Smooth muscle cell of the umbilical artery (primary cell): Measurements from ENCODE around the gene MYH16. TPM values are rescaled to one million over a fixed set of nuclear protein-coding genes. Genes with fewer than 3 reads are reported as not detected.

Experiments used
- total RNA-seq: library from RNA; depleted of rRNA; stranded (reverse); fragments of >200 nt; gene quantifications from 2 replicates; pipeline ENCODE4 v1.2.3, GENCODE V29; 2014

The MYH16 gene
- total RNA-seq = under 0.01 and 0.32 TPM in 2 replicates

DNA sequence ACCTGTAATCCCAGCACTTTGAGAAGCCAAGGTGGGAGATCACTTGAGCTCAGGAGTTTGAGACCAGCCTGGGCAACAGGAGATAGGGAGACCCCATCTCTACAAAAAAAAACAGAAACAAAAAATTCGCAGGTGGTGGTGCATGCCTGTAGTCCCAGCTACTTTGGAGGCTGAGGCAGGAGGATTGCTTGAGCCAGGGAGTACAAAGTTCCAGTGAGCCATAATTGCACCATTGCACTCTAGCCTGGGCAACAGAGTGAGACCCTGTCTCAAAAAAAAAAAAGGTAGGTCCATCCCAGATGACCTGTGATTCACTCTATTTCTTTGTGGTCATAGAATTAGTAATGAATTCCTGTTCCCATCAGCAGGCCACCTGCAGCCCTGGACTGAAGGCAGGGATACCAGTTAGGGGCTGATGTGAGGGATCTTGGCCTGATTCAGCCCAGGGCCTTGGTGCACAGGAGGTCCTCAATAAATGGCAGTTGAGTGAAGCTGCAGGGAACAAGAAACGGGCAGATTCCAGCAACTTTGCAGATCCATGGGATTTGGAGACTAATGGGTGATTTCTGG lies at the start of gene MYH16:
MYH16 (plus strand) TSS at position 364 of the 570 bp plus-strand sequence.

DNA sequence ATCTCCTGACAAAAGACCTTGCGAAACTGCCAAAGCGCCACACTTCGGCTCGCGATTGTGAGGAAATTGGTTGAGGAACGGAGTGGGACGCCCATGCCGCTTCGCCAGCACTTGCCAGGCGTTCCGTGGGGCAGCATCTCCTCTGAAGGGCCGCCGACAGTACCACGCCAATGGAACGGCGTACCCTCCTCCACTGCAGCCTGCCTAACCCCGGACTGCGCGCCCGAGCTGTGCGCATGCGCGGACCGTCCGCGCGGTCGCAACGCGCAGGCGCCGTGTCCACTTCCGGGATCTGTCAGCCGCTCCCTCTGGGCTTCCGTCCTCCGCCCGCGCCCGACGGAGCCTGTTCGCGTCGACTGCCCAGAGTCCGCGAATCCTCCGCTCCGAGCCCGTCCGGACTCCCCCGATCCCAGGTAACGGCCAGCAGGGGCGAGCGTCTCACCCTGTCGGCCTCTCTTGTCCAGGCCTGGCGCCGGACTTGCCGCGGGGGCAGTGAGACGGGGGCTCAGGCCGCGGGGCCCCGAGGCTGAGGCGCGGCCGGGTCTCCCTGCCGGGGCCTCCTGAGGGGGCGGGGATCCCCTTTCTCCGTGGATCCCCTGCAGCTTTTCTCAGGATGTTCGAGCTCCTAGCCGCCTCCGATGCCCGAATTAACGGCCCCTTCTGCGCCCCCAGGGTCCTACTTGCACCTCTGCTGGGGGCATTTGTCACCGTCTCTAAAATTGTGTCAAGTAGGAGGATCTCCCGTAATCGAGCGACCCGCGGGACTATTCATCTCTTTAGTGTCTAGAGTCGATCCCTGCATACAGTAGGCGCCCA lies 53.2 kb downstream of the MYH16 start, which contains the start of gene ARPC1A:
ARPC1A (plus strand) TSS at position 307 of the 816 bp plus-strand sequence. CDS start 7,456 bp downstream, outside the sequence.

Other genes with a start within 250 kb of the MYH16 start
- gene SMURF1, start 128.7 kb upstream of the MYH16 start, total RNA-seq = 25.5 and 44.5 TPM in 2 replicates
- not detected in 2 replicates for gene KPNA7, start 64.7 kb upstream of the MYH16 start, total RNA-seq
- gene ARPC1A, start 53.1 kb downstream of the MYH16 start, total RNA-seq = 230 and 311 TPM in 2 replicates
- gene ARPC1B, start 101.9 kb downstream of the MYH16 start, total RNA-seq = 395 and 544 TPM in 2 replicates
- gene PDAP1, start 135.8 kb downstream of the MYH16 start, total RNA-seq = 54.9 and 85.2 TPM in 2 replicates
- 76.3 and 77.2 TPM in 2 replicates for gene BUD31, start 136.1 kb downstream of the MYH16 start, total RNA-seq
- gene PTCD1, start 166.0 kb downstream of the MYH16 start, total RNA-seq = 5.3 and 6.6 TPM in 2 replicates
- gene CPSF4, start 166.1 kb downstream of the MYH16 start, total RNA-seq = 35.4 and 40.1 TPM in 2 replicates
- 375 and 564 TPM in 2 replicates for gene ATP5MF, start 193.3 kb downstream of the MYH16 start, total RNA-seq
- gene ZNF789, start 200.1 kb downstream of the MYH16 start, total RNA-seq = 4.2 and 8.3 TPM in 2 replicates
- 18.1 and 25.8 TPM in 2 replicates for gene ZNF394, start 227.4 kb downstream of the MYH16 start, total RNA-seq
- gene ZKSCAN5, start 231.8 kb downstream of the MYH16 start, total RNA-seq = 11.3 and 13.7 TPM in 2 replicates